Tibial nerve (tissue), 3 donors: ENCODE measurements around the gene DEGS1.

Experiments
- CTCF ChIP-seq, 5 experiments: fragments of 200-600 bp in 3 of 5; fragments of 450-650 bp in 2 of 5; sonication (generic) in 3 of 5; IDR thresholded peaks; one replicate each; pipeline ENCODE4 v1.5.1; 2016 to 2019; ENCODE audit warnings: antibody characterized with exemption in 5 of 5, mild to moderate bottlenecking in 3 of 5, moderate library complexity in 2 of 5
- POLR2A ChIP-seq, 2 donors: fragments of 450-650 bp; IDR thresholded peaks; one replicate each; pipeline ENCODE4 v1.6.1; 2017; ENCODE audit warnings: antibody characterized with exemption in 2 of 2, mild to moderate bottlenecking in 2 of 2, moderate library complexity in 2 of 2

GRCh38 chr1:224213438-224214119 is 30.5 kb downstream of the DEGS1 start:
- TF ChIP-seq CTCF (IDR thresholded peaks at IDR 0.05) (no peak), POLR2A (IDR thresholded peaks at IDR 0.05) (no peak)
